Neuronal stem cell (in vitro differentiated cells): ENCODE data around the gene CAMK1D.
A peak's percentile ranks its signal among the peaks of the same experiment; 100 is the strongest.
"Not testable (repeated sequence)": the region's sequence is repeated elsewhere in the genome, so short reads cannot be mapped to it uniquely, and the experiment has no call there.

Source experiments
- DNase-seq: peaks from one replicate; pipeline ENCODE4 v3.0.0-alpha.2; 2013; ENCODE audit warnings: low spot score
- H2AFZ ChIP-seq: one replicate; pipeline ENCODE4 v1.6.1; 2013; ENCODE audit warnings: mild to moderate bottlenecking, low read length, inconsistent platforms
- H2AK5ac ChIP-seq: 2 replicates; pipeline ENCODE4 v1.6.1; 2013; ENCODE audit warnings: low read depth, mild to moderate bottlenecking, inconsistent platforms, low read length, moderate library complexity, mixed read lengths
- H2BK120ac ChIP-seq: 2 replicates; pipeline ENCODE4 v1.6.1; 2013; ENCODE audit warnings: low read depth, mild to moderate bottlenecking, inconsistent platforms, low read length, moderate library complexity, mixed read lengths
- H2BK12ac ChIP-seq: one replicate; pipeline ENCODE4 v1.6.1; 2013; ENCODE audit warnings: low read length, inconsistent platforms
- H2BK15ac ChIP-seq: 2 replicates; pipeline ENCODE4 v1.6.1; 2013; ENCODE audit warnings: mild to moderate bottlenecking, low read length, inconsistent platforms, mixed read lengths
- H2BK5ac ChIP-seq: one replicate; pipeline ENCODE4 v1.6.1; 2013; ENCODE audit warnings: inconsistent platforms, mild to moderate bottlenecking, low read length, moderate library complexity
- H3K14ac ChIP-seq: one replicate; pipeline ENCODE4 v1.6.1; 2013; ENCODE audit warnings: low read length, inconsistent platforms
- H3K18ac ChIP-seq: 2 replicates; pipeline ENCODE4 v1.6.1; 2013; ENCODE audit warnings: low read length, inconsistent platforms
- H3K23ac ChIP-seq: 2 replicates; pipeline ENCODE4 v1.6.1; 2013; ENCODE audit warnings: low read depth, mild to moderate bottlenecking, mixed read lengths, low read length, inconsistent platforms; ENCODE audit not compliant: poor library complexity
- H3K27ac ChIP-seq: replicated peaks from 3 replicates; pipeline ENCODE4 v1.5.1; 2013; ENCODE audit warnings: low read length, inconsistent platforms
- H3K27me3 ChIP-seq, 3 experiments: 2 replicates each; pipeline ENCODE4 v1.6.1; 2013; ENCODE audit warnings: low read length in 3 of 3, mild to moderate bottlenecking in 2 of 3, inconsistent platforms in 1 of 3, low read depth in 1 of 3, mixed read lengths in 1 of 3, moderate library complexity in 1 of 3; ENCODE audit not compliant: control insufficient read depth in 3 of 3, insufficient read depth in 3 of 3
- H3K36me3 ChIP-seq, 2 donors: replicated peaks in 1 of 2; 2 replicates each; pipeline ENCODE4 v1.6.1; 2013; ENCODE audit warnings: low read length in 2 of 2; ENCODE audit not compliant: control insufficient read depth in 2 of 2, insufficient read depth in 2 of 2
- H3K4ac ChIP-seq: 2 replicates; pipeline ENCODE4 v1.6.1; 2013; ENCODE audit warnings: inconsistent platforms, mild to moderate bottlenecking, low read length, moderate library complexity
- H3K4me1 ChIP-seq, 2 donors: 1 replicate in 1 of 2; 2 replicates in 1 of 2; pipeline ENCODE4 v1.6.1; 2013; ENCODE audit warnings: low read length in 2 of 2, low read depth in 1 of 2; ENCODE audit not compliant: control insufficient read depth in 2 of 2, insufficient read depth in 1 of 2
- H3K4me2 ChIP-seq: one replicate; pipeline ENCODE4 v1.6.1; 2013; ENCODE audit warnings: mild to moderate bottlenecking, low read length, inconsistent platforms; ENCODE audit not compliant: insufficient read depth, poor library complexity, severe bottlenecking
- H3K4me3 ChIP-seq, 2 donors: 2 replicates each; pipeline ENCODE4 v1.5.1; 2013; ENCODE audit warnings: low read length in 2 of 2, mild to moderate bottlenecking in 2 of 2, inconsistent platforms in 1 of 2, moderate library complexity in 1 of 2
- H3K79me1 ChIP-seq: one replicate; pipeline ENCODE4 v1.6.1; 2013; ENCODE audit warnings: low read depth, mild to moderate bottlenecking, inconsistent platforms, low read length, moderate library complexity
- H3K9ac ChIP-seq: one replicate; pipeline ENCODE4 v1.6.1; 2013; ENCODE audit warnings: mild to moderate bottlenecking, low read depth, low read length, inconsistent platforms; ENCODE audit not compliant: poor library complexity
- H3K9me3 ChIP-seq, 2 donors: replicated peaks in 1 of 2; 2 replicates each; pipeline versions ENCODE3 to v1.6.1; 2013; ENCODE audit warnings: low read length in 2 of 2, mild to moderate bottlenecking in 2 of 2, inconsistent platforms in 1 of 2, low read depth in 1 of 2, mixed read lengths in 1 of 2, moderate library complexity in 1 of 2; ENCODE audit not compliant: control insufficient read depth in 2 of 2, insufficient read depth in 1 of 2
- H4K8ac ChIP-seq: one replicate; pipeline ENCODE4 v1.6.1; 2013; ENCODE audit warnings: low read depth, mild to moderate bottlenecking, inconsistent platforms, low read length, moderate library complexity
- H4K91ac ChIP-seq: one replicate; pipeline ENCODE4 v1.6.1; 2013; ENCODE audit warnings: low read length, low read depth, mild to moderate bottlenecking, inconsistent platforms; ENCODE audit not compliant: poor library complexity
- whole genome bisulfite sequencing, 2 donors: extraction: QIAGEN DNeasy Blood & Tissue Kit; methylation state at CpG; one replicate each; pipeline ENCODE4 v1.1.7; 2013; ENCODE audit warnings: missing lambda C conversion rate in 2 of 2, mixed read lengths in 1 of 2; ENCODE audit not compliant: insufficient read length in 2 of 2, insufficient replicate concordance in 1 of 2; ENCODE audit errors: extremely low coverage in 2 of 2; 5-methylcytosine and 5-hydroxymethylcytosine counted together

CAMK1D gene

DNA sequence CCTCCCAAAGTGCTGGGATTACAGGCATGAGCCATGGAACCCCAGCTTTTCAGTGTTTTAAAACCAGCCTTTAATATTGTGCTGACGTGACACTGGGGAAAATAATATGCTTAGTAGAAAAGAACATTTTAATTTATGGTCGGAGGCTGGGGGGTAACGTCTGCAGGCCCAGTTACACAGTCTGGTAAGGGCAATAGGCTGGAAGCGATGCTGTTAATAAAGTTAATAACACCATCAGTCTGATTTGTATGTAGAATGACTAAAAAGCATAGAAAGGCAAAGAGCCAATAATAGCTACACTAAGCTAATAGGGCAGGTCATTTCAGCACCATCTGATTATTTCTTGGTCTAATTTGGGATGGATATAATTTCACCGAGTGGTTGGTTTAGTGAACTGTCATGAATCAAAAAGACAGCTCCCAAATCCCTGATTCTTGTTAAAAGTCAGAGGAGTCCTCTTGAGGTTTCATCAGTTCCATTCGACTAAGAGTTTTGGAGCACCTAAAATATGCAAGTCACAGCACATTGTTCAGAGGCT lies 192.9 kb downstream of the CAMK1D start:
- no peak overlapping the region for H3K4me3 ChIP-seq
- no CpG with 5 or more reads among the region's 6 CpGs for WGBS, 2 donors
- no peak for DNase-seq

GRCh38 chr10:12543589-12543988 lies 194.2 kb downstream of the CAMK1D start:
- H3K36me3 ChIP-seq, result no peaks in the 10 kb centered on the region
- no peak overlapping the region for H2BK5ac ChIP-seq
- H3K23ac ChIP-seq, result no peak overlapping the region
- H3K27me3 ChIP-seq, result no peaks in the 10 kb centered on the region
- H2BK15ac ChIP-seq, result no peak overlapping the region
- WGBS, 2 donors, result no CpG with 5 or more reads among the region's 3 CpGs
- H2AFZ ChIP-seq, result no peak overlapping the region
- no peak overlapping the region for H4K8ac ChIP-seq
- H3K14ac ChIP-seq, result no peak overlapping the region
- H3K9ac ChIP-seq, result no peak overlapping the region
- no peak overlapping the region for H2AK5ac ChIP-seq
- H3K79me1 ChIP-seq, result no peaks in the 10 kb centered on the region
- H3K9me3 ChIP-seq, result no peaks in the 10 kb centered on the region
- H3K18ac ChIP-seq, result no peak overlapping the region
- H3K4me2 ChIP-seq, result no peak overlapping the region
- no peak overlapping the region for H4K91ac ChIP-seq
- H3K4me3 ChIP-seq, result no peak overlapping the region
- DNase-seq, result no peak
- no peak overlapping the region for H3K4ac ChIP-seq
- no peak overlapping the region for H2BK120ac ChIP-seq
- H3K27ac ChIP-seq, result no peak overlapping the region
- H3K4me1 ChIP-seq, result peaks cover 7 to 13% of the 10 kb centered on the region in 2 donors
- no peak overlapping the region for H2BK12ac ChIP-seq

More for the DNA sequence above, 192.9 kb downstream of the CAMK1D start:
- Histone ChIP-seq H3K18ac (no peak overlapping the region), H2BK12ac (no peak overlapping the region), H3K4me2 (no peak overlapping the region), H4K8ac (no peak overlapping the region), H2BK15ac (no peak overlapping the region), H2BK5ac (no peak overlapping the region), H4K91ac (no peak overlapping the region), H2BK120ac (no peak overlapping the region), H2AK5ac (no peak overlapping the region), H3K23ac (no peak overlapping the region), H3K9ac (no peak overlapping the region), H3K36me3 (no peaks in the 10 kb centered on the region), H3K4me1 (peaks cover 3 to 10% of the 10 kb centered on the region in 2 donors), H3K9me3 (no peaks in the 10 kb centered on the region), H3K27ac (no peak overlapping the region), H3K79me1 (no peaks in the 10 kb centered on the region), H3K4ac (no peak overlapping the region), H3K27me3 (no peaks in the 10 kb centered on the region), H3K14ac (no peak overlapping the region), H2AFZ (no peak overlapping the region)

GRCh38 chr10:12546160-12546802 lies 196.9 kb downstream of the CAMK1D start:
- H2BK12ac ChIP-seq, H3K27ac ChIP-seq, H3K27me3 ChIP-seq, H3K4ac ChIP-seq, H3K18ac ChIP-seq, H3K14ac ChIP-seq, H2AK5ac ChIP-seq, H3K4me3 ChIP-seq, H2BK5ac ChIP-seq, H3K4me2 ChIP-seq, H4K91ac ChIP-seq, H2BK120ac ChIP-seq, H3K9ac ChIP-seq, H3K79me1 ChIP-seq, H2BK15ac ChIP-seq, H4K8ac ChIP-seq, H2AFZ ChIP-seq, DNase-seq, H3K23ac ChIP-seq, H3K36me3 ChIP-seq: not testable (repeated sequence)
- WGBS, 2 donors, result no CpG with 5 or more reads among the region's 10 CpGs
- peaks cover 7 to 10% of the 10 kb centered on the region in 2 donors for H3K4me1 ChIP-seq
- peaks cover 2 to 16% of the 10 kb centered on the region in 2 donors for H3K9me3 ChIP-seq

GRCh38 chr10:12547301-12547771 lies 198.0 kb downstream of the CAMK1D start:
- Histone ChIP-seq H3K79me1 (no peaks in the 10 kb centered on the region), H2BK12ac (no peak overlapping the region), H3K4me1 (peaks cover 6 to 10% of the 10 kb centered on the region in 2 donors), H3K4ac (no peak overlapping the region), H3K23ac (no peak overlapping the region), H4K8ac (no peak overlapping the region), H3K18ac (no peak overlapping the region), H3K9ac (no peak overlapping the region), H2AFZ (peak overlapping the region; percentile 65), H3K27me3 (no peaks in the 10 kb centered on the region), H3K9me3 (peaks cover 2 to 19% of the 10 kb centered on the region in 2 donors), H2BK120ac (no peak overlapping the region), H2AK5ac (no peak overlapping the region), H3K4me2 (no peak overlapping the region), H3K14ac (no peak overlapping the region), H4K91ac (no peak overlapping the region), H2BK15ac (no peak overlapping the region), H3K27ac (no peak overlapping the region), H2BK5ac (no peak overlapping the region), H3K36me3 (no peaks in the 10 kb centered on the region), H3K4me3 (no peak overlapping the region)
- no peak for DNase-seq
- WGBS, 2 donors, result no CpG with 5 or more reads among the region's 6 CpGs
